Liver (tissue), 9 donors: ENCODE data around the gene ABHD10. TPM values are rescaled to one million over a fixed set of nuclear protein-coding genes. Genes with fewer than 3 reads are reported as not detected.

ENCODE experiments used
- DNase-seq: peaks from one replicate; pipeline ENCODE4 v3.0.0-alpha.2; 2017; ENCODE audit warnings: low spot score
- H3K27ac ChIP-seq, 2 donors: one replicate each; pipeline ENCODE4 v1.7.0; 2013; ENCODE audit warnings: inconsistent platforms in 2 of 2, low read length in 2 of 2, control low read depth in 1 of 2, low read depth in 1 of 2, mild to moderate bottlenecking in 1 of 2
- H3K27me3 ChIP-seq, 4 donors: one replicate each; pipeline versions ENCODE4 v1.6.1 to v1.7.0; 2013; ENCODE audit warnings: low read length in 3 of 4, inconsistent platforms in 1 of 4, mild to moderate bottlenecking in 1 of 4, moderate library complexity in 1 of 4; ENCODE audit not compliant: control insufficient read depth in 4 of 4, insufficient read depth in 4 of 4
- H3K36me3 ChIP-seq, 4 donors: one replicate each; pipeline versions ENCODE4 v1.6.1 to v1.7.0; 2013; ENCODE audit warnings: low read length in 3 of 4, mild to moderate bottlenecking in 3 of 4, low read depth in 1 of 4, moderate library complexity in 1 of 4; ENCODE audit not compliant: control insufficient read depth in 4 of 4, insufficient read depth in 3 of 4
- H3K4me1 ChIP-seq, 4 donors: one replicate each; pipeline versions ENCODE4 v1.6.1 to v1.7.0; 2013; ENCODE audit warnings: low read length in 3 of 4, mild to moderate bottlenecking in 3 of 4, moderate library complexity in 1 of 4; ENCODE audit not compliant: control insufficient read depth in 4 of 4, insufficient read depth in 4 of 4
- H3K4me3 ChIP-seq, 3 donors: one replicate each; pipeline versions ENCODE4 v1.6.1 to v1.7.0; 2013; ENCODE audit warnings: low read length in 3 of 3, control low read depth in 1 of 3, low read depth in 1 of 3, mild to moderate bottlenecking in 1 of 3
- H3K9ac ChIP-seq, 2 donors: one replicate each; pipeline ENCODE4 v1.7.0; 2013; ENCODE audit warnings: low read length in 2 of 2, mild to moderate bottlenecking in 2 of 2, moderate library complexity in 2 of 2, control low read depth in 1 of 2, low read depth in 1 of 2
- H3K9me3 ChIP-seq, 4 donors: one replicate each; pipeline versions ENCODE4 v1.6.1 to v1.7.0; 2013; ENCODE audit warnings: low read length in 3 of 4; ENCODE audit not compliant: control insufficient read depth in 4 of 4
- CTCF ChIP-seq: fragments of 150-350 bp; IDR thresholded peaks from 2 replicates; pipeline ENCODE4 v1.5.1; 2017; ENCODE audit warnings: improper control_type of control experiment, low read depth, low read length; ENCODE audit not compliant: missing input control
- EGR1 ChIP-seq, 2 donors: IDR thresholded peaks; 2 replicates each; pipeline ENCODE4 v1.6.1; 2016 to 2018; ENCODE audit warnings: antibody characterized with exemption in 2 of 2, low read depth in 2 of 2
- FOXA1 ChIP-seq: IDR thresholded peaks from 2 replicates; pipeline ENCODE4 v1.6.1; 2016; ENCODE audit warnings: antibody characterized with exemption
- GABPA ChIP-seq, 2 donors: IDR thresholded peaks in 1 of 2; conservative IDR thresholded peaks in 1 of 2; 2 replicates each; pipeline ENCODE4 v1.6.1; 2016; ENCODE audit warnings: antibody characterized with exemption in 2 of 2, mild to moderate bottlenecking in 1 of 2, moderate library complexity in 1 of 2
- HNF4A ChIP-seq, 2 donors: conservative IDR thresholded peaks; 2 replicates each; pipeline ENCODE4 v1.6.1; 2016; ENCODE audit warnings: antibody characterized with exemption in 2 of 2, mild to moderate bottlenecking in 2 of 2
- SP1 ChIP-seq: IDR thresholded peaks from 2 replicates; pipeline ENCODE4 v1.6.1; 2018; ENCODE audit warnings: antibody characterized with exemption, mild to moderate bottlenecking
- TAF1 ChIP-seq: conservative IDR thresholded peaks from 2 replicates; pipeline ENCODE4 v1.6.1; 2016; ENCODE audit warnings: antibody characterized with exemption, mild to moderate bottlenecking
- YY1 ChIP-seq: IDR thresholded peaks from 2 replicates; pipeline ENCODE4 v1.6.1; 2016; ENCODE audit warnings: antibody characterized with exemption, mild to moderate bottlenecking
- WGBS: extraction: QIAGEN DNeasy Blood & Tissue Kit; methylation state at CpG from one replicate; pipeline ENCODE4 v1.1.7; 2013; 5-methylcytosine and 5-hydroxymethylcytosine counted together
- polyA plus RNA-seq, 2 donors: library from polyadenylated mRNA; stranded (reverse) in 1 of 2; unstranded in 1 of 2; fragments of 200-250 nt in 1 of 2; fragments of >200 nt in 1 of 2; fragmentation: Nextera tagmentation in 1 of 2; extraction: Ambion mirVana in 1 of 2; gene quantifications; one replicate each; pipeline versions ENCODE4 v1.2.1 to v1.2.3, GENCODE V29; 2013 to 2015
- total RNA-seq, 2 donors: library from RNA; depleted of rRNA; stranded (reverse); fragments of >200 nt; gene quantifications; one replicate each; pipeline ENCODE4 v1.2.3, GENCODE V29; 2014
- TF ChIP-seq, protein P1 (sequence below): IDR thresholded peaks from 2 replicates; pipeline ENCODE4 v1.6.1; 2016; ENCODE audit warnings: antibody characterized with exemption
- donor health status: healthy.
- donor health status: healthy.
- donor health status: healthy.
- donor health status: healthy.
- donor health status: healthy.

Gene ABHD10
- total and polyA plus RNA-seq, 4 donors: 15.1 to 22.1 (median 18.9) TPM

- Histone ChIP-seq H3K27ac (no peak overlapping the region), H3K9me3 (no peaks in the 10 kb centered on the region), H3K4me1 (no peaks in the 10 kb centered on the region), H3K9ac (no peak overlapping the region), H3K27me3 (no peaks in the 10 kb centered on the region), H3K4me3 (no peak overlapping the region), H3K36me3 (peaks cover 2 to 28% (median 25%) of the 10 kb centered on the region in 4 donors)
- no peak for TF ChIP-seq SP1
- TF ChIP-seq, protein P1, sequence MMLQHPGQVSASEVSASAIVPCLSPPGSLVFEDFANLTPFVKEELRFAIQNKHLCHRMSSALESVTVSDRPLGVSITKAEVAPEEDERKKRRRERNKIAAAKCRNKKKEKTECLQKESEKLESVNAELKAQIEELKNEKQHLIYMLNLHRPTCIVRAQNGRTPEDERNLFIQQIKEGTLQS: no peak
- TF ChIP-seq YY1: no peak
- no peak for TF ChIP-seq CTCF
- no peak for TF ChIP-seq TAF1
- TF ChIP-seq HNF4A (conservative IDR thresholded peaks at IDR 0.05): no peak
- TF ChIP-seq EGR1 (IDR thresholded peaks at IDR 0.05; ENCODE audit: low read depth in 2 of 2): no peak
- no peak for TF ChIP-seq FOXA1
- DNase-seq: no peak
- WGBS: 96% methylated on average over 3 of the region's 3 CpGs
Measured at GRCh38 chr3:111956449-111956848, 22.4 kb upstream of the ABHD10 start.

GRCh38 chr3:111956995-111957734 is 21.7 kb upstream of the ABHD10 start:
- WGBS: 92% methylated on average over 4 of the region's 4 CpGs
- Histone ChIP-seq H3K9ac (no peak overlapping the region), H3K27me3 (no peaks in the 10 kb centered on the region), H3K4me1 (no peaks in the 10 kb centered on the region), H3K4me3 (no peak overlapping the region), H3K9me3 (no peaks in the 10 kb centered on the region), H3K36me3 (peaks cover 2 to 33% (median 28%) of the 10 kb centered on the region in 4 donors), H3K27ac (no peak overlapping the region)
- no peak for TF ChIP-seq CTCF
- no peak for DNase-seq

GRCh38 chr3:111961461-111962164 is 17.2 kb upstream of the ABHD10 start:
- H3K27me3 ChIP-seq: no peaks in the 10 kb centered on the region
- H3K9ac ChIP-seq: no peak overlapping the region
- H3K36me3 ChIP-seq: peaks cover 0 to 21% (median 17%) of the 10 kb centered on the region in 4 donors
- no peak overlapping the region for H3K4me3 ChIP-seq
- no peak for DNase-seq
- 80% methylated on average over 3 of the region's 3 CpGs for WGBS
- H3K27ac ChIP-seq: no peak overlapping the region
- no peaks in the 10 kb centered on the region for H3K4me1 ChIP-seq
- H3K9me3 ChIP-seq: no peaks in the 10 kb centered on the region
- no peak for TF ChIP-seq GABPA (IDR thresholded peaks at IDR 0.05 in 1 of 2, conservative IDR thresholded peaks at IDR 0.05 in 1 of 2)
